Osteoblast (primary cell): ENCODE measurements around the gene SERPINB6. TPM values are rescaled to one million over a fixed set of nuclear protein-coding genes. Genes with fewer than 3 reads are reported as not detected.

Experiments used
- DNase-seq: peaks from one replicate; pipeline ENCODE4 v3.0.0; 2011; ENCODE audit warnings: low spot score, mixed read lengths; ENCODE audit not compliant: insufficient read length; ENCODE audit errors: missing footprints
- H2AFZ ChIP-seq: 2 replicates; pipeline ENCODE4 v1.6.0; 2011; ENCODE audit warnings: mild to moderate bottlenecking, low read length
- H3K27ac ChIP-seq: 2 replicates; pipeline ENCODE4 v1.5.1; 2011; ENCODE audit warnings: mild to moderate bottlenecking, low read depth, low read length, moderate library complexity
- H3K27me3 ChIP-seq: 2 replicates; pipeline ENCODE4 v1.6.0; 2012; ENCODE audit warnings: mild to moderate bottlenecking, control low read depth, inconsistent platforms, low read length, moderate library complexity; ENCODE audit not compliant: insufficient read depth
- H3K36me3 ChIP-seq: 2 replicates; pipeline ENCODE4 v1.5.1; 2011; ENCODE audit warnings: mild to moderate bottlenecking, low read length, control low read depth, moderate library complexity; ENCODE audit not compliant: insufficient read depth
- H3K4me1 ChIP-seq: 2 replicates; pipeline ENCODE4 v1.5.1; 2011; ENCODE audit warnings: mild to moderate bottlenecking, low read length, control low read depth, moderate library complexity; ENCODE audit not compliant: insufficient read depth
- H3K4me2 ChIP-seq: 2 replicates; pipeline ENCODE4 v1.6.0; 2011; ENCODE audit warnings: mild to moderate bottlenecking, low read length; ENCODE audit not compliant: insufficient read depth
- H3K4me3 ChIP-seq: fragments of 200-600 bp; sonication (generic); 3 replicates; pipeline ENCODE4 v1.5.1; 2012; ENCODE audit warnings: mild to moderate bottlenecking, low read length, inconsistent platforms; ENCODE audit not compliant: insufficient read depth
- H3K79me2 ChIP-seq: 2 replicates; pipeline ENCODE4 v1.6.0; 2012; ENCODE audit warnings: mild to moderate bottlenecking, low read length, control low read depth, inconsistent platforms; ENCODE audit not compliant: insufficient read depth
- H3K9me3 ChIP-seq: 2 replicates; pipeline ENCODE4 v1.5.1; 2011; ENCODE audit warnings: low read depth, low read length, control low read depth
- H4K20me1 ChIP-seq: 2 replicates; pipeline ENCODE4 v1.6.0; 2012; ENCODE audit warnings: mild to moderate bottlenecking, low read length, control low read depth; ENCODE audit not compliant: insufficient read depth
- total RNA-seq: library from RNA; depleted of rRNA; stranded (reverse); fragments of >200 nt; gene quantifications from 2 replicates; pipeline ENCODE4 v1.2.3, GENCODE V29; 2012
- TF ChIP-seq, protein P1 (sequence below): IDR thresholded peaks from 2 replicates; pipeline ENCODE4 v1.5.1; 2011; ENCODE audit warnings: mild to moderate bottlenecking, low read depth, low read length, moderate library complexity; ENCODE audit errors: extremely low read depth

The SERPINB6 gene
- 80.7 and 83.2 TPM in 2 replicates for total RNA-seq

DNA sequence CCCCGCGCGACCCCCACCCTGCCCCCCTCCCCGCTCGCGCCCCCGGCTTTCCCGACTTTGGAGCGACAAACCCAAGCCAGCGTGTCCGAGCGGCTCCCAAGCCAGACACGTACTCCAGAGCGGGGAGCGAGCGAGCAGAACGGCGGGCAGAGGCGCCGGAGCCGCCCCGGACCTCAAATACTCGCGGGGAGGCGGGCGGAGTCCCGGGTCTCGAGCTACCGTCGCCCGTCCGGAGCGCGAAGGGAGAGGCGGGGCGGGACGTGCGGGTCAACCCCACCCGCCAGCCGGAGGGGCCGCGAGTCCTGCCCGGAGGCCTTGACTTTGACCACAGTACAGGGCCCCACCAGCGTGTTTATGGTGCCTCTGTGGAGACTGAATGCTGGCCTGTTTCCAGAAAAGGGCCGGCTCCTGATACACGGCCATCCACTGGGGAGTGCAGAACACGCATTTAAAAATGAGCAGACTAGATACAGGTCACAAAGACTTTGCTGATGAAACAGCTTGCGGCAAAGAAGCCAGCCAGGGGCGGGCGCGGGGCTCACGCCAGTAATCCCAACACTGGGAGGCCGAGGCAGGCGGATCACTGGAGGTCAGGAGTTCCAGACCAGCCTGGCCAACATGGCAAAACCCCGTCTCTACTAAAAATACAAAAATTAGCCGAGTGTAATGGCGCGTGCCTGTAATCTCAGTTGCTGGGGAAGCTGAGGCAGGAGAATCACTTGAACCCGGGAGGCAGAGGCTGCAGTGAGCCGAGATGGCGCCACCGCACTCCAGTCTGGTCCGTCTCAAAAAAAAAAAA lies at the start of gene SERPINB6:
SERPINB6 (minus strand) TSS at position 148 of the 799 bp plus-strand sequence. CDS start 12,235 bp downstream, outside the sequence.
- Histone ChIP-seq H3K27me3 (no peaks in the 10 kb centered on the region), H3K4me1 (peaks cover 28% of the 10 kb centered on the region), H3K36me3 (no peaks in the 10 kb centered on the region), H4K20me1 (no peaks in the 10 kb centered on the region), H3K27ac (peak within 1 kb of the TSS; percentile 67), H3K4me3 (peak within 1 kb of the TSS; percentile 72), H2AFZ (peak within 1 kb of the TSS; percentile 64), H3K4me2 (peak within 1 kb of the TSS; percentile 73), H3K9me3 (no peaks in the 10 kb centered on the region), H3K79me2 (peaks cover 36% of the 10 kb centered on the region)
- TF ChIP-seq, protein P1, sequence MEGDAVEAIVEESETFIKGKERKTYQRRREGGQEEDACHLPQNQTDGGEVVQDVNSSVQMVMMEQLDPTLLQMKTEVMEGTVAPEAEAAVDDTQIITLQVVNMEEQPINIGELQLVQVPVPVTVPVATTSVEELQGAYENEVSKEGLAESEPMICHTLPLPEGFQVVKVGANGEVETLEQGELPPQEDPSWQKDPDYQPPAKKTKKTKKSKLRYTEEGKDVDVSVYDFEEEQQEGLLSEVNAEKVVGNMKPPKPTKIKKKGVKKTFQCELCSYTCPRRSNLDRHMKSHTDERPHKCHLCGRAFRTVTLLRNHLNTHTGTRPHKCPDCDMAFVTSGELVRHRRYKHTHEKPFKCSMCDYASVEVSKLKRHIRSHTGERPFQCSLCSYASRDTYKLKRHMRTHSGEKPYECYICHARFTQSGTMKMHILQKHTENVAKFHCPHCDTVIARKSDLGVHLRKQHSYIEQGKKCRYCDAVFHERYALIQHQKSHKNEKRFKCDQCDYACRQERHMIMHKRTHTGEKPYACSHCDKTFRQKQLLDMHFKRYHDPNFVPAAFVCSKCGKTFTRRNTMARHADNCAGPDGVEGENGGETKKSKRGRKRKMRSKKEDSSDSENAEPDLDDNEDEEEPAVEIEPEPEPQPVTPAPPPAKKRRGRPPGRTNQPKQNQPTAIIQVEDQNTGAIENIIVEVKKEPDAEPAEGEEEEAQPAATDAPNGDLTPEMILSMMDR, result no peak
- DNase-seq, result peak; percentile 95

GRCh38 chr6:3019749-3020320 lies 48.5 kb upstream of the SERPINB6 start:
- peaks cover 8% of the 10 kb centered on the region for H3K36me3 ChIP-seq
- no peak overlapping the region for H3K27ac ChIP-seq
- no peak overlapping the region for H3K4me3 ChIP-seq
- H3K27me3 ChIP-seq, result no peaks in the 10 kb centered on the region
- peak; percentile 23 for DNase-seq
- no peak overlapping the region for H2AFZ ChIP-seq
- no peaks in the 10 kb centered on the region for H4K20me1 ChIP-seq
- H3K4me1 ChIP-seq, result peaks cover 10% of the 10 kb centered on the region
- H3K9me3 ChIP-seq, result no peaks in the 10 kb centered on the region
- peaks cover 17% of the 10 kb centered on the region for H3K79me2 ChIP-seq
- no peak overlapping the region for H3K4me2 ChIP-seq
- TF ChIP-seq, protein P1, result no peak

DNA sequence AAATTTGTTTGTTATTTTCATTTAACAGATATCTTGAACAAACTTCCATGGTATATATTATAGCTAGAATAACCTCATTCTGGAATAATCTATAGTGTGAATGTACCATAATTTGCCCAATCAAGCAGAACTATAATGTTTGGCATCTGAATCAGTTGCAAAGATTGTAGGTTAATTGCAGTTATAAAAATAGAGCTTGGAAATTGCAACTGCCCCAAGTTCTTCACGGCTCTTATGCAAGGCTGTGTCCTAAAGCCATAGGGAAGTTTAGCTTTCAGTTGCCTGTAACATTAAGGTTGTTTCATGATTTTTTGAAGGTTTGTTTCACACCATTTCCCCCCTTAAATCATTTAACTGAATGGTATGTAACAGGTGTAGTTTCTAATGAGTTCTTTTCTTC lies 47.7 kb upstream of the SERPINB6 start:
- peaks cover 8% of the 10 kb centered on the region for H3K36me3 ChIP-seq
- DNase-seq, result no peak
- peaks cover 17% of the 10 kb centered on the region for H3K79me2 ChIP-seq
- H3K27me3 ChIP-seq, result no peaks in the 10 kb centered on the region
- no peaks in the 10 kb centered on the region for H4K20me1 ChIP-seq
- H3K4me2 ChIP-seq, result no peak overlapping the region
- no peaks in the 10 kb centered on the region for H3K9me3 ChIP-seq
- no peak overlapping the region for H3K4me3 ChIP-seq
- TF ChIP-seq, protein P1, result no peak
- no peak overlapping the region for H2AFZ ChIP-seq
- H3K27ac ChIP-seq, result no peak overlapping the region
- H3K4me1 ChIP-seq, result peaks cover 3% of the 10 kb centered on the region

GRCh38 chr6:3017304-3017703 lies 45.9 kb upstream of the SERPINB6 start:
- Histone ChIP-seq H3K79me2 (peaks cover 7% of the 10 kb centered on the region), H3K4me3 (no peak overlapping the region), H3K4me2 (no peak overlapping the region), H2AFZ (no peak overlapping the region), H3K27me3 (no peaks in the 10 kb centered on the region), H3K4me1 (no peaks in the 10 kb centered on the region), H3K27ac (no peak overlapping the region), H3K9me3 (no peaks in the 10 kb centered on the region), H3K36me3 (peaks cover 12% of the 10 kb centered on the region), H4K20me1 (no peaks in the 10 kb centered on the region)
- TF ChIP-seq, protein P1, result no peak
- no peak for DNase-seq
